SU-DHL-6 (cell line): Measurements from ENCODE around the gene CHN1.

ENCODE experiments used
- H2AFZ ChIP-seq: fragments of 200-600 bp; sonication (generic); 2 replicates; pipeline ENCODE4 v1.6.1; 2014; ENCODE audit warnings: low read depth, mild to moderate bottlenecking, moderate library complexity, mixed read lengths, antibody characterized with exemption, low read length; ENCODE audit not compliant: severe bottlenecking
- H3F3A ChIP-seq: fragments of 200-600 bp; shearing (Covaris generic); 2 replicates; pipeline ENCODE4 v1.6.0; 2016; ENCODE audit warnings: antibody characterized with exemption, mild to moderate bottlenecking; ENCODE audit not compliant: insufficient read depth
- H3K27ac ChIP-seq: fragments of 200-600 bp; sonication (generic); 2 replicates; pipeline ENCODE4 v1.5.1; 2016; ENCODE audit warnings: low read depth, mild to moderate bottlenecking, low read length, moderate library complexity, mixed read lengths
- H3K27me3 ChIP-seq: fragments of 200-600 bp; sonication (generic), shearing (Covaris generic); 2 replicates; pipeline ENCODE4 v1.6.0; 2014; ENCODE audit warnings: mild to moderate bottlenecking, low read length
- H3K36me3 ChIP-seq: fragments of 200-600 bp; sonication (generic); 2 replicates; pipeline ENCODE4 v1.6.1; 2014; ENCODE audit warnings: mild to moderate bottlenecking, low read length, mixed read lengths
- H3K4me2 ChIP-seq: fragments of 300-600, 200-600 bp; shearing (Covaris generic), sonication (generic); 2 replicates; pipeline ENCODE4 v1.6.0; 2014; ENCODE audit warnings: low read length, low read depth, mild to moderate bottlenecking; ENCODE audit not compliant: poor library complexity, severe bottlenecking
- H3K4me3 ChIP-seq: fragments of 200-600 bp; sonication (generic); 2 replicates; pipeline ENCODE4 v1.5.1; 2014; ENCODE audit warnings: antibody characterized with exemption, low read length, mild to moderate bottlenecking, mixed read lengths; ENCODE audit not compliant: insufficient read depth, poor library complexity, severe bottlenecking
- H3K79me2 ChIP-seq: fragments of 200-600 bp; sonication (generic); 2 replicates; pipeline ENCODE4 v1.6.1; 2014; ENCODE audit warnings: mild to moderate bottlenecking, low read length, moderate library complexity; ENCODE audit not compliant: insufficient read depth
- H3K9ac ChIP-seq: fragments of 200-600 bp; sonication (generic); 2 replicates; pipeline ENCODE4 v1.7.0; 2014; ENCODE audit warnings: mild to moderate bottlenecking, low read length
- H3K9me2 ChIP-seq: fragments of 200-600 bp; sonication (generic); replicated peaks from 2 replicates; pipeline ENCODE4 v1.6.1; 2014; ENCODE audit warnings: low read length; ENCODE audit not compliant: insufficient read depth
- H3K9me3 ChIP-seq: fragments of 200-600 bp; sonication (generic); 2 replicates; pipeline ENCODE4 v1.6.1; 2014; ENCODE audit warnings: low read length, mixed read lengths; ENCODE audit not compliant: insufficient read depth
- H4K20me1 ChIP-seq: fragments of 200-600 bp; sonication (generic); 2 replicates; pipeline ENCODE4 v1.6.1; 2014; ENCODE audit warnings: low read depth, mild to moderate bottlenecking, antibody characterized with exemption, low read length, moderate library complexity, mixed read lengths
- EZH2phosphoT487 ChIP-seq: fragments of 200-600 bp; sonication (generic), shearing (Covaris generic); conservative IDR thresholded peaks from 2 replicates; pipeline ENCODE4 v1.6.1; 2018; ENCODE audit warnings: mild to moderate bottlenecking, antibody characterized with exemption, low read length, moderate library complexity, mixed read lengths
- TF ChIP-seq, protein P1 (sequence below): fragments of 200-600 bp; sonication (generic); IDR thresholded peaks from one replicate; pipeline ENCODE4 v1.5.1; 2017; ENCODE audit warnings: antibody characterized with exemption, mild to moderate bottlenecking, low read length, moderate library complexity; ENCODE audit not compliant: insufficient read depth, poor library complexity, severe bottlenecking

CHN1 gene

GRCh38 chr2:174766271-174766670 is 238.9 kb downstream of the CHN1 start:
- no peak overlapping the region for H3K4me2 ChIP-seq
- H3F3A ChIP-seq, result no peaks in the 10 kb centered on the region
- no peaks in the 10 kb centered on the region for H3K27me3 ChIP-seq
- H3K27ac ChIP-seq, result no peak overlapping the region
- H3K9me2 ChIP-seq, result no peaks in the 10 kb centered on the region
- no peaks in the 10 kb centered on the region for H4K20me1 ChIP-seq
- H3K9me3 ChIP-seq, result no peaks in the 10 kb centered on the region
- H3K79me2 ChIP-seq, result no peaks in the 10 kb centered on the region
- no peak overlapping the region for H3K9ac ChIP-seq
- TF ChIP-seq, protein P1, sequence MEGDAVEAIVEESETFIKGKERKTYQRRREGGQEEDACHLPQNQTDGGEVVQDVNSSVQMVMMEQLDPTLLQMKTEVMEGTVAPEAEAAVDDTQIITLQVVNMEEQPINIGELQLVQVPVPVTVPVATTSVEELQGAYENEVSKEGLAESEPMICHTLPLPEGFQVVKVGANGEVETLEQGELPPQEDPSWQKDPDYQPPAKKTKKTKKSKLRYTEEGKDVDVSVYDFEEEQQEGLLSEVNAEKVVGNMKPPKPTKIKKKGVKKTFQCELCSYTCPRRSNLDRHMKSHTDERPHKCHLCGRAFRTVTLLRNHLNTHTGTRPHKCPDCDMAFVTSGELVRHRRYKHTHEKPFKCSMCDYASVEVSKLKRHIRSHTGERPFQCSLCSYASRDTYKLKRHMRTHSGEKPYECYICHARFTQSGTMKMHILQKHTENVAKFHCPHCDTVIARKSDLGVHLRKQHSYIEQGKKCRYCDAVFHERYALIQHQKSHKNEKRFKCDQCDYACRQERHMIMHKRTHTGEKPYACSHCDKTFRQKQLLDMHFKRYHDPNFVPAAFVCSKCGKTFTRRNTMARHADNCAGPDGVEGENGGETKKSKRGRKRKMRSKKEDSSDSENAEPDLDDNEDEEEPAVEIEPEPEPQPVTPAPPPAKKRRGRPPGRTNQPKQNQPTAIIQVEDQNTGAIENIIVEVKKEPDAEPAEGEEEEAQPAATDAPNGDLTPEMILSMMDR, result no peak
- no peak for TF ChIP-seq EZH2phosphoT487
- no peak overlapping the region for H2AFZ ChIP-seq
- H3K4me3 ChIP-seq, result no peak overlapping the region
- no peaks in the 10 kb centered on the region for H3K36me3 ChIP-seq

DNA sequence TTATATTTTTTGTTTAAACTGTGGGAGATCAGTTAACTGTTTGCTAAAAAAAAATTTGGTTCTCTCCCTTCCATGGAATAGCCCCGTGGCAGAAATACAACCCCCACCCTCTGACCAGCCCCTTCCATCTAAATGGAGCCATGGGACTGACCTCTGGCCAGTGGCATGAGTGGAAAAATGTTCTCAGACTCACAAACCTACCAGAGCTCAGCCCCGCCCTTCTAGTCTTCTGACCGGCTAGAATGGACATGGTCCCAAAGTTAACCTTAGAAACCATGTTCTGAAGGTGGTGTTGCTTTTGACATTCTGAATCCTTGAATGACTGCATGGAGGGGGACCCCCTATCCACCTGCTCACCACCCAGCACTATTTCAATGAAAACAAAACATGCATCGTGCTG is 239.6 kb downstream of the CHN1 start:
- TF ChIP-seq EZH2phosphoT487, result no peak
- TF ChIP-seq, protein P1, result no peak
- no peaks in the 10 kb centered on the region for H4K20me1 ChIP-seq
- no peaks in the 10 kb centered on the region for H3K27me3 ChIP-seq
- H3K9ac ChIP-seq, result no peak overlapping the region
- H3K27ac ChIP-seq, result no peak overlapping the region
- H3F3A ChIP-seq, result no peaks in the 10 kb centered on the region
- no peak overlapping the region for H3K4me2 ChIP-seq
- no peaks in the 10 kb centered on the region for H3K36me3 ChIP-seq
- H3K4me3 ChIP-seq, result no peak overlapping the region
- no peak overlapping the region for H2AFZ ChIP-seq
- no peaks in the 10 kb centered on the region for H3K9me2 ChIP-seq
- no peaks in the 10 kb centered on the region for H3K79me2 ChIP-seq
- H3K9me3 ChIP-seq, result no peaks in the 10 kb centered on the region

- Histone ChIP-seq H3K9me3 (no peaks in the 10 kb centered on the region), H3F3A (no peaks in the 10 kb centered on the region), H2AFZ (no peak within 1 kb of the TSS), H3K36me3 (no peaks in the 10 kb centered on the region), H3K79me2 (no peaks in the 10 kb centered on the region), H3K9me2 (no peaks in the 10 kb centered on the region), H3K4me3 (no peak within 1 kb of the TSS), H3K27ac (no peak within 1 kb of the TSS), H4K20me1 (no peaks in the 10 kb centered on the region), H3K27me3 (no peaks in the 10 kb centered on the region), H3K9ac (no peak within 1 kb of the TSS), H3K4me2 (no peak within 1 kb of the TSS)
- TF ChIP-seq EZH2phosphoT487, result no peak
- TF ChIP-seq, protein P1, result no peak
These were observed 240.6 kb downstream of the CHN1 start, which contains the start of gene CHRNA1 for GRCh38 chr2:174764280-174765255. TSS of gene CHRNA1 (minus strand) at chr2:174764472. CDS start at chr2:174764394, 78 bp downstream.
